Retina (tissue), 1 donor: ENCODE data around the gene WBP4.
"Not testable (repeated sequence)": the region's sequence is repeated elsewhere in the genome, so short reads cannot be mapped to it uniquely, and the experiment has no call there.

ENCODE experiments used
- DNase-seq: peaks from one replicate; pipeline ENCODE4 v3.0.0-alpha.2; 2016

WBP4 gene

DNA sequence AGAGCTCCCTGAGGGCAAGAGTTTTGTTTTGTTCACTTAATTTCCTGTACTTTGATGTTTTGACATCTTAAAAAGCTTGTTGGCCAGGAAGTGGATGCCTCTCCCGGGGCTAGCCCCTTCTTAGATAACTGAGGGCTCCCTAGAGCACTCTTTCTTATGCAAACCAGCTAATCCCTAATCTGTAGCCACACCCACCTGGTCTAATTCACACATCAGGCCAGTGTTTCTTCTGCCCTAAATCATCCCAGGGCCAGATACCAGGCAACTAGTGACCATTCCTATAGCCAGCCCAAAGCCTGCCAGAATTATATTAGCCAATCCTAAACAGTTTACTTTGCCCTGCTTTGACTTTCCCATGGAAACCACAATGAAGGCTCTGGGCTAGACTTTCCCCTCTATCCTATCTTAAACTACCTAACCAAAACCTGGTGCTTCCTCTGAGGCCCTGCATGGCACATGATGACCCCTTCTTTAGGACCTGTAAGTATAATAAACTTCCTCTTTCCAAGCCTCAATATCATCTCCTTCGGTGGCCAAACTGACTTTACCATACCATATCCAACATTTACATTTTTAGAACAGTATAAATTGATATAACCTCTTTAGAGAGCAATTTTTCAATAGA lies 24.8 kb downstream of the WBP4 start:
- no peak for DNase-seq

DNA sequence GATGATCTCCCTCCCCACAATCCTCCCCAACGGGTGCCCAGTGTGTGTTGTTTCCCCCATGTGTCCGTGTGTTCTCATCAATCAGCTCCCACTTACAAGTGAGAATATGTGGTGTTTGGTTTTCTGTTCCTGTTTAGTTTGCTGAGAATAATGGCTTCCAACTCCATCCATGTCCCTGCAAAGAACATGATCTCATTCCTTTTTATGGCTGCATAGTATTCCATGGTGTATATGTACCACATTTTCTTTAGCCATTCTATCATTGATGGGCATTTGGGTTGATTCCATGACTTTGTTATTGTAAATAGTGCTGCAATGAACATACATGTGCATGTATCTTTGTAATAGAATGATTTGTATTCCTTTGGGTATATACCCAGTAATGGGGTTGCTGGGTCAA lies 34.4 kb downstream of the WBP4 start:
- DNase-seq: not testable (repeated sequence)

DNA sequence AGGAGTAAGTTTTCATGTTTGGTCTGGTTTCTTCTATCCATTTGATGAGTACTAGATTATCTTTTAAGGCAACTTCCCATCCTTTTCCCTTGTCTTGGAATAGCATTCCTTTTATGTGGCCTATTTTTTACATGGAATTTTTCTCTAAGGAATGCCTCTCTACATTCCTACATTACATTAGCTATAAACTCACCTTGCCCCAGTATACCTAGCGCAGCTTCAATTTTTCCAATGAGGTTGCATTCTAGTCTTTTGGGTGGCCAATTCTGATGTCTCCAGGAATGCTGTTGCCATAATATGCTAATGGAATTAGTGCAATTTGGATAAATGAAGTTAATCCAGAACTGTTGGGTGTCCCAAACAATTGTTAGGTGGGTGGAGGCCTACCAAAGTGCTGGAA lies 37.5 kb downstream of the WBP4 start:
- no peak for DNase-seq

DNA sequence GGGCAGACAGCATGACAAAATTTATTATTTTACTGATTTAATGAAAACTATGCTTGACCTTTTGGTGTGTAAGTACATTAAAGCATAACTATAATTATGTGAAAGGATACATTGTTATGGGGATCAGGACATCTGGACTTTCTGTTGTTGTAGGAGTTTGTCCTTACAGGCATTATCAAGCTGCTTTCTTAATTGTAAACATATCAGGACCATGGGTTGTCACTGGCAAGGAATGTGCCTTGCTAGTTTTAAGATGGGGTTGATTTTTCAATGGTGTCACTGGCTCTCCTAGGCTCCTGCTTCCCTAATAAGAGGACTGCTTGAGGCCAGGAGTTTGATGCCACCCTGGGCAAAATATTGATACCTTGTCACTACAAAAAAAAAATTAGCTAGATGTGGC lies 38.7 kb downstream of the WBP4 start:
- no peak for DNase-seq

DNA sequence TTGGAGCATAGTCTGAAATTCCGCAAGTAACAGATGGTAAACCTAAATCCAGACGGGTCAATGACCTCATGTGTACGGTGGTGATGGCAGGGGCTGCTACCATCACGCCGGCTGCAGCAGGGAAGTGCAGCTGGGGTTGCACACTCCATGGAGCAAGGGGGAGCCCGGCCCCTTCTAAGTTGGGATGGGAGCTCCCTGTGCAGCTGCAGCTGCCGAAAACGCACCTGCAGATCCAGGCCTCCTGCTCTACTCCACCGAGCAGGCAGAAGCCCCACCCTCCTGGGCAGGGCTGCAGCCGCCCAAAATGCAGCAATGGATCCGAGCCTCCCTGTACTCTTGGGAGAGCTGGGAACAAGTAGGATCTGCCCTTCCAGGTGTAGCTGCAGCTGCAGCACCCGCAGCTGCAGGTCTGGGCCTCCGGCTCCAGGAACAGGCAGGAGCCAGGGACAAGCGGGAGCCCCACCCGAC lies 45.8 kb downstream of the WBP4 start:
- DNase-seq: no peak

DNA sequence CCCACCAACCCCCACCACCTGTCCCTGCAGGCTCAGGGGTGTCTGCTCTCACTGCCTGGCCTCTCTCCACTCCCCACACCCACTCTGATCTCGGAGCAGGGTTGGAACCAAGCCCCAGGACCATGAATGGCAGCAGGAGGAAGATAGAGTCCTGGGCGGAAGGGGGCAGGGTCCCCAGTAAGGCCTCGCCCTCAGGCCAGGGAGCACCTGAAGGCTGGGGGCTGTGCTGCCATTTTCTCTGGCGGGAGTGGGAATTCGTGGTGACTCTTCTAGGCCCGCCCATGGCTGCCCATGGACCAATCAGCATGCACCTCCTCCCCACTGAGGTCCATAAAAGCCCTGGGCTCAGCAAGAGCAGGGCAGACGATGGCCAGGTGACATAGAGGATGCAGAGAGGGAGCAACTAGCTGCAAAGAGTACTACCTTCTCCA lies 46.3 kb downstream of the WBP4 start:
- no peak for DNase-seq

DNA sequence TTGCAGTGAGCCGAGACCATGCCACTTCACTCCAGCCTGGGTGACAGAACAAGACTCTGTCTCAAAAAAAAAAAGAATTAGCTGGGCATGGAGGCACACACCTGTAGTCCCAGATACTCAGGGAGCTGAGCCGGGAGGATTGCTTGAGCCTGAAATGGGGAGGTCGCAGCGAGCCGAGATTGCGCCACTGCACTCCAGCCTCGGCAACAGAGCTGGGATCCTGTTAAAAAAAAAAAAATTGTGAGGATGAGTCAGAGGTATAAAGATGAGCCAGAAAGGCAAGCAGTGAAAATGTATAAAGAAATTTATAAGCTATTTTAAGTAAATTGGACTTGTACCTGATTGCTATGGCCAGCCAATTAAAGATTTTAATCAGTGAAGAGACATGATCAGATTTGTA lies 50.1 kb downstream of the WBP4 start:
- no peak for DNase-seq

DNA sequence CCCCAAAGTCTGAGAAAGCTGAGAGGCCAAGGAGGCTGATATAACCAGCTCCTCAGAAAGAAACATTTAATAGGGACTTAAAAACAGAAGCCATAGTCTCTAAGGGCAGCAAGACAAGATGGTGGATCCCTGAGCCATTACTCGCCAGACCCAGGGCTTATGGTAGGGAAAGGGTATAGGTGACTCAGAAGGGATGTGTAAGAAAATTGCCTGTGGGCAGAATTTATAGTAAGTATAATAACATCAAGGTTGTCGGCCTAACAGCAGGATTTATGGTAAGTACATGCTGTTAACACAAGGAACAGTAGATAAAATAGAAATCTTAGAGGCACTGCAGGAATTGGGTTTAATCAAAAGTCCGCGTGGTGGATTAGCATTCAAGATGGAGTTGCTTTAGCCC lies 56.6 kb downstream of the WBP4 start:
- DNase-seq: no peak

DNA sequence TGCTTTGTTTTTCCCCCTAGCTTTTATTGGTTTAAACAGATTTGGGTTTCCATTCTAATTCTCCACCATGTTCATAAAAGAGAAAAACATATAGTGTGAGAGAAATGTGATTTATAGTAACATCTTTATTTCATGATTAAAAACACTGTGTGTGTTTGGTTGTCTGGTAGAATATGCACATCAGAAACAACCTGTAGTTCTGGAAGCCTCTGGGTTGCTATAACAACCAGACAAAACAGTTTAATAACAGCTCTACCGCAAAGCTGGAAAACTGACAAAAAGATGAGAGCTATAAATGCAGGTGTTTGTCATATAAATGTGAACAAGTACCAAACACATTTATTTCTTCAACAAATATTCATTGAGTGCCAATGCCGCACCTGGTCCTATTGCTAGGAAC lies 61.5 kb downstream of the WBP4 start:
- DNase-seq: no peak

DNA sequence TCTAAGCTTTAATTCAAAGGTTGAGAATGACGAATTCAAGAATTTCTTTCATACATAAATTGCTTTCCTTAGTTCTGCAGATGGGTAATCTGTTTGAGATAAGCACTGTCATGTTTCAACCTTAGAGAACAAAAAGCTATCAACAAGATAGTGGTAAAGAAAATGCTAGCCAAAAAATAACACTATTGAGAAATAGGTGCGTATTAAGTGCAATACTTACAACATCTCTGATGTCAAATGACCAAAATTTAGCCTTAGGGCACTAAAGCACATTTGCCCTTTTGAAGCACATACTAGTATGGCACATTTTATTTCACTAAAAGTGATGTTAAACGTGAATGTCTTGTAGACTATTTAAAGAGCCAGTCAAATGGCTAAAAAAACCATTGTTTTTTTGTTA lies 66.4 kb downstream of the WBP4 start:
- no peak for DNase-seq

DNA sequence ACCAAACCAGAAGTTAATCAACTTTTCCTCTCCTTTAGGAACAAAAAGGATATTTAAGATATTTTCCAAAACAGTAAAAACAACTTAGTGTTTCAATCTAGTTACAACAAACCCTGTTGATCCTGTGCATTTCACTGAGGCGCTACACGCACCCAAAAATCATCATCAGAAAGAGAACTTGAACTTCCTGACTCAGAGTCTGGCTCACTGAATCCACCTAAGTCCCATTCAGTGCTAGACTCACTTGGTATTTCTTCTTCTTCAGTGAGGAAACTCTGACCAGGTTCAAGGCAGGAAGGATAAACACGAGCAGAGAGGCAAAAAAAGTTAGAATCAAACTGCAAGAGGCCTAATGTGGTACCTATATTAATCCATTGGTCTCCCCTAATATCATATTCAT lies 69.0 kb downstream of the WBP4 start:
- no peak for DNase-seq

DNA sequence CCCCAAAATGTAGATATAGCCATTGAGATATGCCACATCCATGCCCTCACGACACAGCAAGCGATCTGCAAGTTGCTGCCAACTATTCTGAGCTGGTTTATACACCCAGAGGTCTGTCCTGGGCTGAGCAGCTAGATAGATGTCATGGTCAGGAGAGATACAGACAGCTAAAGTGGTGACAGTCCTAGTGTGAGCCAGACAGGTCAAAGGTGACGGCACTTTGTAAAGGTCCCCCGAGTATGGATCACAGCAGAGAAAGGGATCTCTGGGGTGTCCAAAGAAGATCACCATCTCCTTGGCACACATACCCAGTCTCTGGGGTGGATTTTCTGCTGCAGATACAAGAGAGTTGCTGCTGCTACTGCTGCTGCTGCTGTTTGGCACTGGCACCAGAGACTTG lies 69.9 kb downstream of the WBP4 start:
- not testable (repeated sequence) for DNase-seq

DNA sequence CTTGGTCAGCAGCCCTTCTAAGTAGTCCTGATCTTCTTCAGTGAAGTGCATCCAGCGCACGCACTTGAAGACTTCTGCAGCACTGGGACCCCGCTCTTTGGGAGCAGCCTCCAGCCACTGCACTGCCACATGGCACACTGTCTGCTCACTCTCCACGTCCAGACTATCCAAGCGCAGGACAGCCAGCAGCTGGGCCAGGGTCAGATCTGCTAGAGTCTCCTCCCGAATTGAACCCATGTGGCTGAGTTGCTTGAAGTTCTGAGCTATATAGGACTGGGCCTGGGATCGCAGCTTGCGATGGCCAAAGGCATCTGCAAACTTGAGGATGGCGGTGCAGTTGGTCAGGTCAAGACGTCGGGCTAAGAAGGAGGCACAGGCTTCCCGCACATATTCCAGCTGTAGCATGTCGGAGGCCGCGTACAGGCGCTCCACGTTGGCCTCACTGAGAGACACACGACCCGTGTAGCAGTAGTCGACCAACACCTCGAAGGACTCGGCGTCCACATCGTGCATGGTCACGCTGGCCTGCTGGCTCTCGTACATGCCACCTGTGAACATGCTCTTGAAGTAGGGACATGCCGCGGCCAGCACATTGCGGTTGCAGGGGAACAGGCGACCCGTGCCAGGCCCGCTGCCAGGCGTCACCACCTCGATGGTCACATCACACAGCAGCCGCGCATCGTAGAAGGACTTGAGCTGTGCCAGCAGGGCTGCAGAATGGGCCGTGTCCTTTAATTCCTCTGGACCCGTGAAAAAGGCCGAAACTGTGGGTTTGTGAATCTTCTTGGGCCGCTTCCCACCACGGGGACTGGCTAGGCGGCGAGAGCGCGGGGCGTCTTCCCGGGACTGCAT lies 70.6 kb downstream of the WBP4 start:
- peak; percentile 49 for DNase-seq

DNA sequence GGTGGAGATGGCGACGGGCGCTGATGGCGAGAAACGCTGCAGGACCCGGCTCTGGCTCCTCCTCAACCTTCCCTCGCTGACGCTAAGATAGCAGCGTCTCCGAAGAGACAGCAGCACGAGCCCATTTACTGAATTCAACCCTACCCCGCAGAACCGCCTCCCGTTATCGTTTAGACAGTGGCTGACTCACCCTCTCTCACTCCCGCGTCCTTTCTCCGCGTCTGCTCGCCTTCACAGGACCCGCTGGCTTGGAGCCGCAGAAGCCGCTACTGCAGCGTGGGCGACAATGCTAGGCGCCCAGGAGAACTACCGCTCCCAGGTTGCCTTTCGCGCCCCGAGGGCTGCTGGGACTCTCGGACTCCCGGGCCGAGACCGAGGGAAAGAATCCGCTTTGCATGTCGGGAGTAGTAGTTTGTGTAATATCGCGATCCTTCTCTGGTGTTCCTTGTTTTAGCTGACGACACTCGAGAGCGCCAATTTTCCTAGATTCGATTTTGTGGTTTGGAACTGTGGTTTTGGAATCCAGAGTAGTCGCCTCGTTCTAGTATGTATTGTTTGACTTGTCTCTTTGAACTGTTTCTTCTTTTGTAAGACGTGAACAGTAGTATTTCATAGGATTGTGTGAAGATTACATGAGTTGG lies 71.3 kb downstream of the WBP4 start, which contains the start of gene KBTBD6:
Gene KBTBD6, minus strand, starts transcription at position 291 of the 641 bp plus-strand sequence. CDS start 291 bp downstream, outside the sequence.
- peak; percentile 97 for DNase-seq
